HCT116 (cell line): ENCODE results near the gene MTMR12. TPM values are rescaled to one million over a fixed set of nuclear protein-coding genes. Genes with fewer than 3 reads are reported as not detected.
A peak's percentile ranks its signal among the peaks of the same experiment; 100 is the strongest.
"Not testable (repeated sequence)": the region's sequence is repeated elsewhere in the genome, so short reads cannot be mapped to it uniquely, and the experiment has no call there.

Source experiments
- ATAC-seq: fragments of 200-7000 bp; cut with Tn5 transposase; 2 replicates; pipeline ENCODE4 v1.9.1; 2020; ENCODE audit warnings: mild to moderate bottlenecking, moderate library complexity
- BruUV-seq: library from RNA; stranded (reverse); fragments of 400-500 nt; replicated peaks from 2 replicates; lab custom pipeline; 2021; lab: Mats Ljungman, UMichigan
- CTCF ChIA-PET: fragments of 300-600 bp; sonication (Branson Sonifier 250); formaldehyde crosslinking; loops from one replicate; lab custom pipeline; 2021; ENCODE audit warnings: antibody characterized with exemption; lab: Charles Lee
- POLR2A ChIA-PET: fragments of 300-600, 350-600 bp; sonication (Branson Sonifier 250); formaldehyde crosslinking; loops from one replicate; lab custom pipeline; 2021; ENCODE audit warnings: antibody characterized with exemption; lab: Charles Lee
- RAD21 ChIA-PET, 2 experiments: fragments of 300-600 bp; sonication (Branson Sonifier 250); formaldehyde crosslinking; loops; one replicate each; lab custom pipeline; 2023; ENCODE audit warnings: low total read pairs in 2 of 2; ENCODE audit not compliant: uncharacterized antibody in 2 of 2, unreplicated experiment in 2 of 2, low non-redundant PET in 1 of 2; lab: Charles Lee
- DNase-seq: peaks from one replicate; pipeline ENCODE4 v3.0.0-alpha.2; 2010; ENCODE audit warnings: low read depth, low spot score
- H2AFZ ChIP-seq: fragments of 200-600 bp; shearing (Covaris generic), sonication (generic); 2 replicates; pipeline ENCODE4 v1.6.1; 2017; ENCODE audit warnings: low read depth, mixed run types, mixed read lengths, antibody characterized with exemption, low read length; ENCODE audit not compliant: poor library complexity, severe bottlenecking
- H3K27ac ChIP-seq: 2 replicates; pipeline ENCODE4 v1.5.1; 2012; ENCODE audit warnings: low read depth, low read length
- H3K27me3 ChIP-seq: fragments of 200-600 bp; sonication (generic); 2 replicates; pipeline ENCODE4 v1.6.1; 2016; ENCODE audit warnings: mixed run types, low read length, mixed read lengths; ENCODE audit not compliant: insufficient read depth
- H3K36me3 ChIP-seq, 2 experiments: fragments of 200-500 bp in 1 of 2; fragments of 200-600 bp in 1 of 2; sonication (Bioruptor generic) in 1 of 2; sonication (generic) in 1 of 2; 2 replicates each; pipeline versions ENCODE4 v1.5.1 to v1.6.1; 2014 to 2016; ENCODE audit warnings: low read length in 2 of 2, inconsistent platforms in 1 of 2, mixed read lengths in 1 of 2, mixed run types in 1 of 2; ENCODE audit not compliant: insufficient read depth in 2 of 2, control insufficient read depth in 1 of 2
- H3K4me1 ChIP-seq, 2 experiments: fragments of 200-600 bp in 1 of 2; sonication (generic) in 1 of 2; 2 replicates each; pipeline versions ENCODE4 v1.5.1 to v1.6.1; 2012 to 2017; ENCODE audit warnings: low read length in 2 of 2, inconsistent platforms in 1 of 2, mild to moderate bottlenecking in 1 of 2, mixed read lengths in 1 of 2, mixed run types in 1 of 2, moderate library complexity in 1 of 2; ENCODE audit not compliant: insufficient read depth in 2 of 2, control insufficient read depth in 1 of 2
- H3K4me2 ChIP-seq: fragments of 200-600 bp; sonication (generic); 2 replicates; pipeline ENCODE4 v1.6.1; 2017; ENCODE audit warnings: mixed run types, low read length, mixed read lengths
- H3K4me3 ChIP-seq, 2 experiments: fragments of 200-600 bp in 1 of 2; sonication (generic) in 1 of 2; replicated peaks in 1 of 2; 2 replicates each; pipeline ENCODE4 v1.5.1; 2011 to 2016; ENCODE audit warnings: low read length in 2 of 2, control low read depth in 1 of 2, low read depth in 1 of 2, mild to moderate bottlenecking in 1 of 2, mixed read lengths in 1 of 2, mixed run types in 1 of 2
- H3K79me2 ChIP-seq: fragments of 200-600 bp; sonication (generic); 2 replicates; pipeline ENCODE4 v1.6.1; 2017; ENCODE audit warnings: mild to moderate bottlenecking, mixed run types, low read length, moderate library complexity, mixed read lengths; ENCODE audit not compliant: insufficient read depth
- H3K9ac ChIP-seq: fragments of 200-600 bp; sonication (generic); 2 replicates; pipeline ENCODE4 v1.6.1; 2016; ENCODE audit warnings: low read length, mixed read lengths
- H3K9me2 ChIP-seq: fragments of 200-600 bp; sonication (generic), shearing (Covaris generic); 2 replicates; pipeline ENCODE4 v1.6.1; 2017; ENCODE audit warnings: mixed run types, mild to moderate bottlenecking, moderate library complexity; ENCODE audit not compliant: insufficient read depth
- H3K9me3 ChIP-seq, 2 experiments: fragments of 200-500 bp in 1 of 2; fragments of 200-600 bp in 1 of 2; sonication (Bioruptor generic) in 1 of 2; sonication (generic) in 1 of 2; 2 replicates each; pipeline ENCODE4 v1.6.1; 2014 to 2017; ENCODE audit warnings: low read length in 2 of 2, mixed read lengths in 2 of 2, inconsistent platforms in 1 of 2, low read depth in 1 of 2, mild to moderate bottlenecking in 1 of 2, mixed run types in 1 of 2, moderate library complexity in 1 of 2; ENCODE audit not compliant: control insufficient read depth in 1 of 2, insufficient read depth in 1 of 2
- H4K20me1 ChIP-seq: fragments of 200-600 bp; sonication (generic), shearing (Covaris generic); 2 replicates; pipeline ENCODE4 v1.6.1; 2017; ENCODE audit warnings: mixed run types, mild to moderate bottlenecking, moderate library complexity; ENCODE audit not compliant: insufficient read depth
- CBX3 ChIP-seq: IDR thresholded peaks from 2 replicates; pipeline ENCODE4 v1.6.1; 2012; ENCODE audit warnings: low read depth
- CEBPB ChIP-seq: IDR thresholded peaks from 2 replicates; pipeline ENCODE4 v1.6.1; 2012; ENCODE audit warnings: low read depth
- CTCF ChIP-seq, 3 experiments: fragments of 200-600 bp in 1 of 3; sonication (generic) in 1 of 3; IDR thresholded peaks in 2 of 3; conservative IDR thresholded peaks in 1 of 3; 2 replicates each; pipeline ENCODE4 v1.5.1; 2012 to 2017; ENCODE audit warnings: low read depth in 2 of 3, low read length in 2 of 3, antibody characterized with exemption in 1 of 3, borderline replicate concordance in 1 of 3, control low read depth in 1 of 3, mild to moderate bottlenecking in 1 of 3, mixed read lengths in 1 of 3, mixed run types in 1 of 3, moderate library complexity in 1 of 3; ENCODE audit not compliant: insufficient read depth in 1 of 3
- EGR1 ChIP-seq: IDR thresholded peaks from 2 replicates; pipeline ENCODE4 v1.6.1; 2012; ENCODE audit warnings: low read depth
- EZH2 ChIP-seq: fragments of 200-600 bp; sonication (generic); IDR thresholded peaks from 2 replicates; pipeline ENCODE4 v1.6.1; 2017; ENCODE audit warnings: antibody characterized with exemption, mixed run types
- EZH2phosphoT487 ChIP-seq: fragments of 200-600 bp; IDR thresholded peaks from 2 replicates; pipeline ENCODE4 v1.6.1; 2018; ENCODE audit warnings: antibody characterized with exemption, borderline replicate concordance
- JUND ChIP-seq: IDR thresholded peaks from 2 replicates; pipeline ENCODE4 v1.6.1; 2012
- RAD21 ChIP-seq: IDR thresholded peaks from 2 replicates; pipeline ENCODE4 v1.6.1; 2012; ENCODE audit warnings: low read depth, mild to moderate bottlenecking
- SIN3A ChIP-seq: IDR thresholded peaks from 2 replicates; pipeline ENCODE4 v1.6.1; 2012; ENCODE audit warnings: low read depth
- SP1 ChIP-seq: IDR thresholded peaks from 2 replicates; pipeline ENCODE4 v1.6.1; 2012; ENCODE audit warnings: low read depth
- ZNF274 ChIP-seq: fragments of 200-500 bp; sonication (Bioruptor generic); IDR thresholded peaks from 2 replicates; pipeline ENCODE4 v1.6.1; 2014; ENCODE audit warnings: mild to moderate bottlenecking, low read depth, low read length, inconsistent platforms
- intact Hi-C: fragments of 100-400 bp; cut with micrococcal nuclease; formaldehyde crosslinking; loops from 2 replicates; pipeline ENCODE4 v1.10.0; 2022
- total RNA-seq: library from RNA; stranded (reverse); gene quantifications from one replicate; pipeline ENCODE4 v1.2.1, GENCODE V29; 2021; ENCODE audit not compliant: unreplicated experiment

MTMR12 gene
- total RNA-seq, 1 experiment from 2014 or later, result 27.3 TPM

- no peaks in the 10 kb centered on the region for H4K20me1 ChIP-seq
- CTCF ChIA-PET, result no interaction called here
Observed at GRCh38 chr5:32210151-32210550, 102.6 kb downstream of the MTMR12 start.

GRCh38 chr5:32208837-32209236 is 103.9 kb downstream of the MTMR12 start:
- H3K27ac ChIP-seq, H3K4me1 ChIP-seq, H3K9me3 ChIP-seq, H2AFZ ChIP-seq, H3K79me2 ChIP-seq, intact Hi-C loops, CTCF ChIA-PET, H3K9ac ChIP-seq, H3K9me2 ChIP-seq, H3K27me3 ChIP-seq, H3K36me3 ChIP-seq, H4K20me1 ChIP-seq, RAD21 ChIA-PET, H3K4me2 ChIP-seq, DNase-seq, BruUV-seq, H3K4me3 ChIP-seq, ATAC-seq, POLR2A ChIA-PET: not testable (repeated sequence)

More at GRCh38 chr5:32210151-32210550, 102.6 kb downstream of the MTMR12 start:
- Histone ChIP-seq H2AFZ (no peak overlapping the region), H3K27me3 (no peaks in the 10 kb centered on the region), H3K4me2 (no peak overlapping the region), H3K9me2 (no peaks in the 10 kb centered on the region), H3K79me2 (no peaks in the 10 kb centered on the region), H3K36me3 (no peaks in the 10 kb centered on the region), H3K27ac (no peak overlapping the region), H3K4me1 (peaks cover 0 to 8% of the 10 kb centered on the region in 2 experiments; a peak in 1 of 4 replicates), H3K9ac (no peak overlapping the region), H3K9me3 (no peaks in the 10 kb centered on the region), H3K4me3 (no peak overlapping the region)
- ATAC-seq (no peak), DNase-seq (no peak)
- intact Hi-C loops, result no loop called here
- POLR2A ChIA-PET, result no interaction called here
- no TSS peak for BruUV-seq
- RAD21 ChIA-PET, result no interaction called here
- TF ChIP-seq CBX3 (no peak), EZH2 (no peak), SIN3A (no peak), CEBPB (no peak)

- ATAC-seq, result no peak
- H3K9me3 ChIP-seq, result no peaks in the 10 kb centered on the region
- ChIA-PET RAD21 (no interaction called here), CTCF (no interaction called here), POLR2A (no interaction called here)
- H3K27me3 ChIP-seq, result no peaks in the 10 kb centered on the region
- H3K4me2 ChIP-seq, result no peak overlapping the region
- BruUV-seq, result no TSS peak
- H3K36me3 ChIP-seq, result no peaks in the 10 kb centered on the region
- H3K27ac ChIP-seq, result no peak overlapping the region
- H3K9ac ChIP-seq, result no peak overlapping the region
- H3K79me2 ChIP-seq, result no peaks in the 10 kb centered on the region
- peaks cover 0 to 8% of the 10 kb centered on the region in 2 experiments; a peak in 1 of 4 replicates for H3K4me1 ChIP-seq
- no peak for DNase-seq
- intact Hi-C loops, result no loop called here
- no peaks in the 10 kb centered on the region for H4K20me1 ChIP-seq
- H3K9me2 ChIP-seq, result no peaks in the 10 kb centered on the region
- no peak overlapping the region for H3K4me3 ChIP-seq
- H2AFZ ChIP-seq, result peak overlapping the region; percentile 65
- no peak for TF ChIP-seq SIN3A
- TF ChIP-seq EGR1, result no peak
- no peak for TF ChIP-seq EZH2
- TF ChIP-seq CTCF (IDR thresholded peaks at IDR 0.05 in 2 of 3, conservative IDR thresholded peaks at IDR 0.05 in 1 of 3; ENCODE audit: borderline replicate concordance in 1 of 3, insufficient read depth in 1 of 3, low read depth in 2 of 3, low read length in 2 of 3), result no peak
- no peak for TF ChIP-seq RAD21
- no peak for TF ChIP-seq CBX3
- TF ChIP-seq ZNF274, result no peak
- TF ChIP-seq JUND, result no peak
- no peak for TF ChIP-seq EZH2phosphoT487
- no peak for TF ChIP-seq SP1
Observed at GRCh38 chr5:32207355-32207634, 105.4 kb downstream of the MTMR12 start.
